Measurements from ENCODE around the gene RBBP7. TPM values are rescaled to one million over a fixed set of nuclear protein-coding genes. Genes with fewer than 3 reads are reported as not detected.

Gene RBBP7
- total and polyA plus RNA-seq, 4 donors, result 52.3 to 117 (median 83.7) TPM

- no peak for TF ChIP-seq CTCF (IDR thresholded peaks at IDR 0.05; ENCODE audit: control extremely low read depth, extremely low read depth)
- peaks cover 0 to 11% (median 4%) of the 10 kb centered on the region in 5 donors for H3K4me1 ChIP-seq (ENCODE audit: control insufficient read depth in 5 of 5, insufficient read depth in 5 of 5, low read length in 5 of 5)
- H3K36me3 ChIP-seq (ENCODE audit: control insufficient read depth in 4 of 4, insufficient read depth in 4 of 4, low read length in 4 of 4), result peaks cover 0 to 2% (median 0%) of the 10 kb centered on the region in 4 donors
- peak; percentile 75 for ATAC-seq (ENCODE audit: insufficient read depth, low FRiP score)
- peak overlapping the region in 1 of 2 donors; percentile 70 for H3K9ac ChIP-seq (ENCODE audit: insufficient read depth in 1 of 2, low read length in 2 of 2)
- WGBS, 2 donors, result 24 to 34% methylated on average over 4 of the region's 4 CpGs
- H3K4me3 ChIP-seq, result no peak overlapping the region
- H3K27me3 ChIP-seq (ENCODE audit: control insufficient read depth in 3 of 3, insufficient read depth in 3 of 3, low read length in 2 of 3), result peaks cover 0 to 7% (median 3%) of the 10 kb centered on the region in 3 donors
- peak in 2 of 3 donors; percentile 67 to 82 for DNase-seq
- H3K27ac ChIP-seq (ENCODE audit: low read depth in 1 of 2, low read length in 1 of 2), result no peak overlapping the region
- no peaks in the 10 kb centered on the region for H3K9me3 ChIP-seq (ENCODE audit: control insufficient read depth in 4 of 4, insufficient read depth in 3 of 4, low read length in 3 of 4)
Observed at GRCh38 chrX:16807976-16808542, 62.1 kb downstream of the RBBP7 start.

DNA sequence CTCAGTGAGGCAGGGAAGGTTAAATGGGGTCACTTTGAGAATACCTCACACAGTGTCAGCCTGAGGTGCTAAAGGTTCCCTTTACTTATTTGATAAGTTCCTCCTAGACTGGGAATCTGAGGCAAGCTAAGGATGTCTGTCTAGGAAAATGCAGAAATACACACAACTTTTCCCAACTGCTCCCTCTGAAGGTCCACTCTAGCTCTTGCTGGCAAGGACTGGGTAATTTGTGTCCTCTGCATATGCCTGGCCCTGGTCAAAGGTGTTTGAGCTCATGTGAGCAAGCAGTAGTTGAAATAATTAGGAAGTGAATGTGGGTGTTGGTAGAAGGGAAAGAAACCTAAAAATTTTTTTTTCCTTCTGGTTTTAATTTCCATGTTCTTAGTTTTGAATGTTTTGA lies 62.6 kb downstream of the RBBP7 start:
- H3K27ac ChIP-seq (ENCODE audit: low read depth in 1 of 2, low read length in 1 of 2), result no peak overlapping the region
- ATAC-seq (ENCODE audit: insufficient read depth, low FRiP score) (no peak), DNase-seq (peak in 2 of 3 donors; percentile 26 to 63)

GRCh38 chrX:16804923-16805464 lies 65.2 kb downstream of the RBBP7 start:
- TF ChIP-seq CTCF (IDR thresholded peaks at IDR 0.05; ENCODE audit: control extremely low read depth, extremely low read depth), result no peak
- H3K36me3 ChIP-seq (ENCODE audit: control insufficient read depth in 4 of 4, insufficient read depth in 4 of 4, low read length in 4 of 4), result peaks cover 0 to 7% (median 0%) of the 10 kb centered on the region in 4 donors
- no peak overlapping the region for H3K4me3 ChIP-seq
- peaks cover 0 to 11% (median 3%) of the 10 kb centered on the region in 5 donors for H3K4me1 ChIP-seq (ENCODE audit: control insufficient read depth in 5 of 5, insufficient read depth in 5 of 5, low read length in 5 of 5)
- WGBS, 2 donors, result 90 to 97% methylated on average over 8 of the region's 8 CpGs
- peaks cover 0 to 3% (median 0%) of the 10 kb centered on the region in 3 donors for H3K27me3 ChIP-seq (ENCODE audit: control insufficient read depth in 3 of 3, insufficient read depth in 3 of 3, low read length in 2 of 3)
- DNase-seq (no peak), ATAC-seq (ENCODE audit: insufficient read depth, low FRiP score) (no peak)
- H3K27ac ChIP-seq (ENCODE audit: low read depth in 1 of 2, low read length in 1 of 2), result no peak overlapping the region
- H3K9me3 ChIP-seq (ENCODE audit: control insufficient read depth in 4 of 4, insufficient read depth in 3 of 4, low read length in 3 of 4), result no peaks in the 10 kb centered on the region
- no peak overlapping the region for H3K9ac ChIP-seq (ENCODE audit: insufficient read depth in 1 of 2, low read length in 2 of 2)

More for the DNA sequence above, 62.6 kb downstream of the RBBP7 start:
- TF ChIP-seq CTCF (IDR thresholded peaks at IDR 0.05; ENCODE audit: control extremely low read depth, extremely low read depth), result no peak
- Histone ChIP-seq H3K27me3 (ENCODE audit: control insufficient read depth in 3 of 3, insufficient read depth in 3 of 3, low read length in 2 of 3) (peaks cover 0 to 7% (median 3%) of the 10 kb centered on the region in 3 donors), H3K9me3 (ENCODE audit: control insufficient read depth in 4 of 4, insufficient read depth in 3 of 4, low read length in 3 of 4) (no peaks in the 10 kb centered on the region), H3K36me3 (ENCODE audit: control insufficient read depth in 4 of 4, insufficient read depth in 4 of 4, low read length in 4 of 4) (peaks cover 0 to 4% (median 0%) of the 10 kb centered on the region in 4 donors), H3K4me1 (ENCODE audit: control insufficient read depth in 5 of 5, insufficient read depth in 5 of 5, low read length in 5 of 5) (peaks cover 0 to 11% (median 4%) of the 10 kb centered on the region in 5 donors), H3K9ac (ENCODE audit: insufficient read depth in 1 of 2, low read length in 2 of 2) (peak overlapping the region in 1 of 2 donors; percentile 70), H3K4me3 (no peak overlapping the region)

All from lung (tissue), 12 donors.